SK-N-SH treated with all-trans-retinoic acid at 6 μM for 48 hours (cell line): ENCODE data around the gene NKX1-1.

ENCODE experiments used
- ATAC-seq: fragments of 200-7000 bp; cut with Tn5 transposase; 3 replicates; pipeline ENCODE4 v1.9.1; 2020; ENCODE audit warnings: mild to moderate bottlenecking, moderate library complexity
- ARNTL ChIP-seq: fragments of 450-650 bp; formaldehyde crosslinking; IDR thresholded peaks from 2 replicates; pipeline ENCODE4 v1.5.0; 2020; ENCODE audit warnings: low read depth, mild to moderate bottlenecking, moderate library complexity, borderline replicate concordance
- BACH2 ChIP-seq: fragments of 250-450 bp; sonication (Bioruptor Pico); IDR thresholded peaks from 2 replicates; pipeline ENCODE4 v1.9.0; 2021; ENCODE audit warnings: mild to moderate bottlenecking, borderline replicate concordance
- CSDC2 ChIP-seq: fragments of 250-450 bp; sonication (Bioruptor Pico); IDR thresholded peaks from 2 replicates; pipeline ENCODE4 v1.5.0; 2020; ENCODE audit warnings: mild to moderate bottlenecking, moderate library complexity
- ESRRG ChIP-seq: fragments of 250-450 bp; sonication (Bioruptor Pico); IDR thresholded peaks from 2 replicates; pipeline ENCODE4 v1.6.1; 2021; ENCODE audit warnings: mild to moderate bottlenecking
- GLIS3 ChIP-seq: fragments of 250-450 bp; sonication (Bioruptor Pico); IDR thresholded peaks from 2 replicates; pipeline ENCODE4 v1.5.0; 2020; ENCODE audit warnings: mild to moderate bottlenecking, moderate library complexity
- ISL1 ChIP-seq: fragments of 250-450 bp; sonication (Bioruptor Pico); IDR thresholded peaks from 2 replicates; pipeline ENCODE4 v2.1.2; 2022; ENCODE audit warnings: mild to moderate bottlenecking, moderate library complexity
- OSR1 ChIP-seq: fragments of 250-450 bp; sonication (Bioruptor Pico); IDR thresholded peaks from 2 replicates; pipeline ENCODE4 v1.8.0; 2022; ENCODE audit warnings: moderate library complexity, mild to moderate bottlenecking, inconsistent platforms
- PPARA ChIP-seq: fragments of 250-450 bp; sonication (Bioruptor Pico); IDR thresholded peaks from 2 replicates; pipeline ENCODE4 v1.5.0; 2020; ENCODE audit warnings: mild to moderate bottlenecking, borderline replicate concordance
- RARB ChIP-seq: fragments of 250-450 bp; sonication (Bioruptor Pico); IDR thresholded peaks from 2 replicates; pipeline ENCODE4 v1.8.0; 2021; ENCODE audit warnings: mild to moderate bottlenecking, moderate library complexity
- SNAI2 ChIP-seq: fragments of 250-450 bp; sonication (Bioruptor Pico); IDR thresholded peaks from 2 replicates; pipeline ENCODE4 v1.5.0; 2020; ENCODE audit warnings: mild to moderate bottlenecking, moderate library complexity
- TCF4 ChIP-seq: fragments of 250-450 bp; sonication (Bioruptor Pico); IDR thresholded peaks from 2 replicates; pipeline ENCODE4 v1.8.0; 2021; ENCODE audit warnings: mild to moderate bottlenecking, moderate library complexity, borderline replicate concordance
- TOX ChIP-seq: fragments of 250-450 bp; sonication (Bioruptor Pico); IDR thresholded peaks from 2 replicates; pipeline ENCODE4 v1.8.0; 2021; ENCODE audit warnings: mild to moderate bottlenecking, moderate library complexity, borderline replicate concordance
- ZC3H10 ChIP-seq: fragments of 250-450 bp; sonication (Bioruptor Pico); IDR thresholded peaks from 2 replicates; pipeline ENCODE4 v1.5.1; 2021; ENCODE audit warnings: mild to moderate bottlenecking, moderate library complexity
- ZFP3 ChIP-seq: fragments of 250-450 bp; sonication (Bioruptor Pico); IDR thresholded peaks from 2 replicates; pipeline ENCODE4 v1.5.0; 2020; ENCODE audit warnings: mild to moderate bottlenecking, moderate library complexity
- ZFP30 ChIP-seq: fragments of 450-650 bp; formaldehyde crosslinking; IDR thresholded peaks from 2 replicates; pipeline ENCODE4 v1.5.0; 2022; ENCODE audit warnings: mild to moderate bottlenecking, moderate library complexity
- ZNF565 ChIP-seq: fragments of 450-650 bp; formaldehyde crosslinking; conservative IDR thresholded peaks from 2 replicates; pipeline ENCODE4 v1.5.0; 2020; ENCODE audit warnings: low read depth, mild to moderate bottlenecking, moderate library complexity
- ZNF70 ChIP-seq: fragments of 450-650 bp; formaldehyde crosslinking; IDR thresholded peaks from 2 replicates; pipeline ENCODE4 v1.5.0; 2020; ENCODE audit warnings: mild to moderate bottlenecking, moderate library complexity
- ZNF8 ChIP-seq: fragments of 450-650 bp; formaldehyde crosslinking; IDR thresholded peaks from 2 replicates; pipeline ENCODE4 v1.5.0; 2020; ENCODE audit warnings: mild to moderate bottlenecking, moderate library complexity
- TF ChIP-seq, protein P1 (sequence below): fragments of 250-450 bp; sonication (Bioruptor Pico); IDR thresholded peaks from 2 replicates; pipeline ENCODE4 v1.8.0; 2020; ENCODE audit warnings: mild to moderate bottlenecking, moderate library complexity, borderline replicate concordance
- TF ChIP-seq, protein P2 (sequence below): fragments of 250-450 bp; sonication (Bioruptor Pico); IDR thresholded peaks from 2 replicates; pipeline ENCODE4 v1.5.1; 2021; ENCODE audit warnings: mild to moderate bottlenecking, moderate library complexity
- TF ChIP-seq, protein P3 (sequence below): fragments of 250-450 bp; sonication (Bioruptor Pico); IDR thresholded peaks from 2 replicates; pipeline ENCODE4 v1.5.1; 2020; ENCODE audit warnings: low read depth, mild to moderate bottlenecking, moderate library complexity
- TF ChIP-seq, protein P4 (sequence below): fragments of 250-450 bp; sonication (Bioruptor Pico); IDR thresholded peaks from 2 replicates; pipeline ENCODE4 v1.8.0; 2021; ENCODE audit warnings: low read depth, mild to moderate bottlenecking, moderate library complexity, borderline replicate concordance

NKX1-1 gene

DNA sequence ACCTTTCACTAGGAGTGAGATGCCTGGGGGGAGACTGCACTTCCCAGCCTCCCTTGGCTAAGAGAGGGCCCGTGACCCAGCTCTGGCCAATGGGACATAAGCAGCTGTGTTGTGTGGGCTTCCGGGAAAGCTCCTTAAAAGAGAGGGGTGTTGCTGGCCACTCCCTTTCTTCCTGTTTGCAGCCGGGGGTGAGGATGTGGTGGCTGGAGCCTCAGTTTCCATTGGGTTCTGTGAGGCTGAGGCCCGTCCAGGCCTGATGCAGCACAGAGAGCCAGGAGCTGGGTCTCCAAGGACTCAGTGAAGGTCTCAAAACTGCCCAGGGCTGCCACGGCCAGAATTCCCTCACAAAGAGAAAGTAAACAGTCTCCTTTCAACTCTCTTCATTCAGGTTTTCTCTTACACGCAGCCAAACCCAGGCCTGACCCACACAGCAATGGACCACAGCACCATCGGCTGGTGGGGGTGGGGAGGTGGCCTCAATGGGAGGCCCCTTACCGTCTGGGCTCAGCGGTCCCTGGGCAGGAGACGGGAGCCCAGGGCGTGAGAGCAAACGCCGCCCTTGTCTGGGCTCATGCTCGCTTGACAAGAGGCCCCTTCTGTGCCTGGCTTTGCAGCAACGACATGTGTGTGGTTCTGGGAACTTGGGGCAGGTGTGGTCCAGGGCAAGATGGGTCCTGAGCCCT is 6.6 kb downstream of the NKX1-1 start:
- TF ChIP-seq ZFP30 (no peak), PPARA (CRISPR knock-in tag) (no peak), GLIS3 (no peak), RARB (CRISPR knock-in tag) (no peak), ARNTL (CRISPR knock-in tag) (no peak), TCF4 (CRISPR knock-in tag) (no peak), ZFP3 (no peak), SNAI2 (CRISPR knock-in tag) (no peak), ESRRG (CRISPR knock-in tag) (no peak), ZC3H10 (CRISPR knock-in tag) (no peak)
- TF ChIP-seq, protein P1, sequence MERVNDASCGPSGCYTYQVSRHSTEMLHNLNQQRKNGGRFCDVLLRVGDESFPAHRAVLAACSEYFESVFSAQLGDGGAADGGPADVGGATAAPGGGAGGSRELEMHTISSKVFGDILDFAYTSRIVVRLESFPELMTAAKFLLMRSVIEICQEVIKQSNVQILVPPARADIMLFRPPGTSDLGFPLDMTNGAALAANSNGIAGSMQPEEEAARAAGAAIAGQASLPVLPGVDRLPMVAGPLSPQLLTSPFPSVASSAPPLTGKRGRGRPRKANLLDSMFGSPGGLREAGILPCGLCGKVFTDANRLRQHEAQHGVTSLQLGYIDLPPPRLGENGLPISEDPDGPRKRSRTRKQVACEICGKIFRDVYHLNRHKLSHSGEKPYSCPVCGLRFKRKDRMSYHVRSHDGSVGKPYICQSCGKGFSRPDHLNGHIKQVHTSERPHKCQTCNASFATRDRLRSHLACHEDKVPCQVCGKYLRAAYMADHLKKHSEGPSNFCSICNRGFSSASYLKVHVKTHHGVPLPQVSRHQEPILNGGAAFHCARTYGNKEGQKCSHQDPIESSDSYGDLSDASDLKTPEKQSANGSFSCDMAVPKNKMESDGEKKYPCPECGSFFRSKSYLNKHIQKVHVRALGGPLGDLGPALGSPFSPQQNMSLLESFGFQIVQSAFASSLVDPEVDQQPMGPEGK = no peak
- no peak for ATAC-seq

DNA sequence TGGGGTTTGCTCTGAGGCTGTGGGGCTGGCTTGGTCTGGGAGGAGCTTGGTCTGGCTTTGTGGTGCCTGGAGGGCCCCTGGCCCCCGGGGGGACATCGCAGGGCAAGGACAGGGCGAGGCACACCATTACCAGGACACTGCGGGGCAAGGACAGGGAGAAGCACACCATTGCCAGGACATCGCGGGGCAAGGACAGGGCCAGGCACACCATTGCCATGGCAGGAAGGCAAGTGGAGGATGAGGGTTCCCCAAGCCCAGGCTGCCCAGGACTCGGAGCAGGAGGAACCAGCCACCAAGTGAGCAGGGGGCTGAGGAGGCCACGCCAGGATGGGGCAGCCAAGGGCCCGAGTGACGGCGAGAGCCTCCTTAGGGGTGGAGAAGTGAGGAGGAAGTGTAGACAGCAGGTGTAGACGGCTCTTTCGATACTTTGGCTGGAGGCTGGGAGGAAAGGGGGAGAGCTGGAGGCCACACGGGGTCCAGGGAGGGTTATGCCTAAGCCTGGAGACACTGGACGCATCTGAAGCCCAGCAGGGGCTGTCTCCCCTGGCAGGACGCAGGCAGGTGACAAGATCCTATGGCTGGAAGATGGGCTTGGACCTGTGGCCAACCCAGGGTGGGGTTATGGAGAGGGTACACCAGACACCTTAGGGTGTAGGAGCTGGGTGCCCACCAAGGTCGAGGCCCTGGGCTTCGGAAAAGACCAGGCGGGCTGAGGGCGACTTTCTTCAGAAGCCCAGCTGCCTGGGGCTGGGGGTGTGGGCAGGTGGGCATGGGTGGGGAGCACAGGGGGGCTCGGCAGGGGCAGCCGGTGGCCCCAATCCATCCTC is 7.3 kb downstream of the NKX1-1 start:
- ATAC-seq = no peak
- no peak for TF ChIP-seq ZFP3
- TF ChIP-seq PPARA (CRISPR knock-in tag) = no peak
- TF ChIP-seq OSR1 (CRISPR knock-in tag) = no peak
- TF ChIP-seq RARB (CRISPR knock-in tag) = no peak
- no peak for TF ChIP-seq BACH2 (CRISPR knock-in tag)
- TF ChIP-seq ESRRG (CRISPR knock-in tag) = no peak
- no peak for TF ChIP-seq ZNF8 (CRISPR knock-in tag)
- TF ChIP-seq GLIS3 = no peak
- no peak for TF ChIP-seq TCF4 (CRISPR knock-in tag)
- TF ChIP-seq, protein P1 = no peak
- no peak for TF ChIP-seq ZNF565 (CRISPR knock-in tag)
- no peak for TF ChIP-seq ARNTL (CRISPR knock-in tag)
- TF ChIP-seq SNAI2 (CRISPR knock-in tag) = no peak
- TF ChIP-seq, protein P2, sequence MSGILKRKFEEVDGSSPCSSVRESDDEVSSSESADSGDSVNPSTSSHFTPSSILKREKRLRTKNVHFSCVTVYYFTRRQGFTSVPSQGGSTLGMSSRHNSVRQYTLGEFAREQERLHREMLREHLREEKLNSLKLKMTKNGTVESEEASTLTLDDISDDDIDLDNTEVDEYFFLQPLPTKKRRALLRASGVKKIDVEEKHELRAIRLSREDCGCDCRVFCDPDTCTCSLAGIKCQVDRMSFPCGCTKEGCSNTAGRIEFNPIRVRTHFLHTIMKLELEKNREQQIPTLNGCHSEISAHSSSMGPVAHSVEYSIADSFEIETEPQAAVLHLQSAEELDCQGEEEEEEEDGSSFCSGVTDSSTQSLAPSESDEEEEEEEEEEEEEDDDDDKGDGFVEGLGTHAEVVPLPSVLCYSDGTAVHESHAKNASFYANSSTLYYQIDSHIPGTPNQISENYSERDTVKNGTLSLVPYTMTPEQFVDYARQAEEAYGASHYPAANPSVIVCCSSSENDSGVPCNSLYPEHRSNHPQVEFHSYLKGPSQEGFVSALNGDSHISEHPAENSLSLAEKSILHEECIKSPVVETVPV (CRISPR knock-in tag) = no peak
- TF ChIP-seq, protein P3, sequence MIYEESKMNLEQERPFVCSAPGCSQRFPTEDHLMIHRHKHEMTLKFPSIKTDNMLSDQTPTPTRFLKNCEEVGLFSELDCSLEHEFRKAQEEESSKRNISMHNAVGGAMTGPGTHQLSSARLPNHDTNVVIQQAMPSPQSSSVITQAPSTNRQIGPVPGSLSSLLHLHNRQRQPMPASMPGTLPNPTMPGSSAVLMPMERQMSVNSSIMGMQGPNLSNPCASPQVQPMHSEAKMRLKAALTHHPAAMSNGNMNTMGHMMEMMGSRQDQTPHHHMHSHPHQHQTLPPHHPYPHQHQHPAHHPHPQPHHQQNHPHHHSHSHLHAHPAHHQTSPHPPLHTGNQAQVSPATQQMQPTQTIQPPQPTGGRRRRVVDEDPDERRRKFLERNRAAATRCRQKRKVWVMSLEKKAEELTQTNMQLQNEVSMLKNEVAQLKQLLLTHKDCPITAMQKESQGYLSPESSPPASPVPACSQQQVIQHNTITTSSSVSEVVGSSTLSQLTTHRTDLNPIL (CRISPR knock-in tag) = no peak

DNA sequence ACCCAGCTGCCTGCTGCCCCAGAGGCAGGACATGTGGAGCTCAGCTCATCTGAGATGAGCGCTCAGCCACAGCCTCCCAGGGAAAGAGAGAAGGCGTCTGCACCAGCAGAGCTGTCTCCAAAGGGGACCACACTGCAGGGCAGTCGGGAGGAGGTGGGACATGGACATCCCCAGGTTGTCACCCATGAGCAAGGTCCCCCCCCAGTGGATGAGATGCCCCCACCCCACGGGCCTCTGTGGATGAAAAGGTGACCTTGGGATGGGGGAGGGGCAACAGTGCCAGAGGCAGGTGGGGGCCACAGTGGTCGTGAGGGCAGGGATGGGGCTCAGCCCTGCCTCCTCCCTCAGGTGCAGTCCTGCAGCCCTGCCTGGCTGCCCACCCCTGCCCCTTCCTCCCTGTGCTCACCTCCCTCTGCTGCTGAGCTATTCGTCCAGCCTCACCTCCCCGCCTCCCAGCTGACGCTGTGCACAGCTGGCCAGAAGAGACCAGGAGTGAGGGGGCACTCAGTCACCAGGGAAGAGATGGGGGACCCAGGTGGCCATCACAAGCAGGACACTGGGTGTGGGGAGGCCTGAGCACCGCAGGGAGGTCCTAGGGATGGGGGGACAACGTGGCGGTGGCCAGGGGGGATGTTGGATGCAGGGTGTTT is 9.3 kb downstream of the NKX1-1 start:
- no peak for ATAC-seq
- TF ChIP-seq CSDC2 (CRISPR knock-in tag) = no peak

DNA sequence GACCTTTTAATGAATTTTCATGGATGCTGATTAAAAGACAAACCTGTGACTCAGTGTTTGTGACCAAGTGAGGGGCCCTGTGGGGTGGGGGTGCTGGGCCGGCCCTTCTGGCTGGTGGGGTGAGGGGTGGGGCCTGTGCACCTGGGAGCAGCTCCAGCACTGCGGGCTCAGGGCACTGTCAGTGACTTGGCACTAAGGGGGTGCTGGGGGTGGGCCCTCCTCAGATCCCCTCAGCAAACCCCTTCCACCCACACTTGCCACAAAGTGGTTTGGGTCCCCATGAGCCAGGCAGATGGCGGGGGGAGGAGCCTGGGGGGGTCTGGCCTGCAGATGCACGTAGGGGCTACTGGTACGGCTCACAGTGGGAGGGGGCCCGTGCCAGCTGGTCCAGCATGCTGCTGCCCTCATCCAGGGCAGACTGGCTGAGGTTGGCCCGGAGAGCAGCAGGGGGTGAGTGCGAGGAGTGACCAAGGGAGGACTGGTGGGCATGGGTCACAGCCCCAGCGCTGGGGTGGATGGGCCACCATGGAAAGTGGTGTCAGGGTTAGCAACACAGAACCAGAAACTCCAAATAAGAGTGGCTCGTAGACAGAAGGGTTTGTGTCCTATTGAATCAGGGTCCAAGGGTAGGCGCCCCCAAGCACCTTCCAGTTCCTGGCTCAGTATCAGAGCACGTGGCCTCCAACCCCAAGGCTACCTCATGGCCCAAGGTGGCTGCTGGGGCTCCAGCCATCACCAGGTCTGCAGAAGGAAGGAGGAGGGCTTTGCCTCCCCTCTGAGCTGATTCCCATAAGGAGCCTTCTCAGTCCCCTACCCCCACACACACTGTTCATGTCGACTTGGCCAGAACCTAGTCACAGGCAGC is 10.1 kb downstream of the NKX1-1 start:
- no peak for ATAC-seq

More for the DNA sequence above, 10.1 kb downstream of the NKX1-1 start:
- TF ChIP-seq CSDC2 (CRISPR knock-in tag) (no peak), ISL1 (no peak), OSR1 (CRISPR knock-in tag) (no peak), TOX (CRISPR knock-in tag) (no peak), ZNF565 (CRISPR knock-in tag) (no peak), ZFP30 (no peak), ESRRG (CRISPR knock-in tag) (no peak), PPARA (CRISPR knock-in tag) (no peak), ZNF70 (no peak), ZNF8 (CRISPR knock-in tag) (no peak), ZFP3 (no peak)
- TF ChIP-seq, protein P4, sequence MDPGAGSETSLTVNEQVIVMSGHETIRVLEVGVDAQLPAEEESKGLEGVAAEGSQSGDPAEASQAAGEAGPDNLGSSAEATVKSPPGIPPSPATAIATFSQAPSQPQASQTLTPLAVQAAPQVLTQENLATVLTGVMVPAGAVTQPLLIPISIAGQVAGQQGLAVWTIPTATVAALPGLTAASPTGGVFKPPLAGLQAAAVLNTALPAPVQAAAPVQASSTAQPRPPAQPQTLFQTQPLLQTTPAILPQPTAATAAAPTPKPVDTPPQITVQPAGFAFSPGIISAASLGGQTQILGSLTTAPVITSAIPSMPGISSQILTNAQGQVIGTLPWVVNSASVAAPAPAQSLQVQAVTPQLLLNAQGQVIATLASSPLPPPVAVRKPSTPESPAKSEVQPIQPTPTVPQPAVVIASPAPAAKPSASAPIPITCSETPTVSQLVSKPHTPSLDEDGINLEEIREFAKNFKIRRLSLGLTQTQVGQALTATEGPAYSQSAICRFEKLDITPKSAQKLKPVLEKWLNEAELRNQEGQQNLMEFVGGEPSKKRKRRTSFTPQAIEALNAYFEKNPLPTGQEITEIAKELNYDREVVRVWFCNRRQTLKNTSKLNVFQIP (CRISPR knock-in tag) = no peak
- TF ChIP-seq, protein P1 = no peak
